Melanocyte of skin (primary cell): Measurements from ENCODE around the gene COPA. TPM values are rescaled to one million over a fixed set of nuclear protein-coding genes. Genes with fewer than 3 reads are reported as not detected.

ENCODE experiments used
- small RNA-seq, 2 donors: library from RNA; depleted of rRNA; stranded (forward); fragments of <200 nt; gene quantifications; one replicate each; pipeline ENCODE3, GENCODE V24; 2012
- total RNA-seq, 2 donors: library from RNA; depleted of rRNA; stranded (reverse); fragments of >200 nt; gene quantifications; 2 replicates each; pipeline ENCODE4 v1.2.3, GENCODE V29; 2012

The COPA gene
- 100 to 1,000 TPM; 133 to 194 TPM for total RNA-seq

GRCh38 chr1:160342953-160343869, at the start of gene COPA, which contains the start of gene NCSTN:
COPA (minus strand) TSS chr1:160343250; CDS start chr1:160343170, 80 bp downstream.
NCSTN (plus strand) TSS chr1:160343383; CDS start chr1:160343397, 14 bp downstream.

GRCh38 chr1:160366731-160367515, 23.9 kb upstream of the COPA start, which contains the start of gene NHLH1:
NHLH1 (plus strand) TSS chr1:160367071; CDS start chr1:160370732, 3,661 bp downstream.

GRCh38 chr1:160284782-160285344, 58.2 kb downstream of the COPA start, which contains the start of gene PEX19:
PEX19 (minus strand) TSS chr1:160285133; CDS start chr1:160285124, 9 bp downstream.

GRCh38 chr1:160261893-160262794, 80.9 kb downstream of the COPA start, which contains the start of gene DCAF8:
DCAF8 (minus strand) TSS chr1:160262549; CDS start chr1:160244008, 18,541 bp downstream.

Small RNA genes lying within 50 kb of the gene (small RNA-seq; reads per million reads assigned to genes)
- gene RF00019 (0 reads per million in 2 donors), gene RNU4-42P (0 reads per million in 2 donors)

Other genes with a start within 250 kb of the COPA start
- 100 to 1,000 TPM in 1 of 2 donors, 10 to 100 TPM in 1; 88.4 to 172 TPM for gene IGSF8, start 244.6 kb downstream of the COPA start, total RNA-seq
- gene ATP1A2, start 227.5 kb downstream of the COPA start, total RNA-seq, result not detected
- gene ATP1A4, start 191.6 kb downstream of the COPA start, total RNA-seq, result under 1 TPM in 1 of 2 donors, not detected in 1; under 0.01 TPM
- gene CASQ1, start 152.7 kb downstream of the COPA start, total RNA-seq, result not detected
- 10 to 100 TPM; 60.6 to 79.9 TPM for gene PEA15, start 137.9 kb downstream of the COPA start, total RNA-seq
- 10 to 100 TPM; 59.3 to 75.0 TPM for gene DCAF8, start 80.7 kb downstream of the COPA start, total RNA-seq
- 10 to 100 TPM; 46.0 to 61.9 TPM for gene PEX19, start 58.1 kb downstream of the COPA start, total RNA-seq
- gene NCSTN, start 133 bp upstream of the COPA start, total RNA-seq, result 100 to 1,000 TPM; 110 to 132 TPM
- gene NHLH1, start 23.8 kb upstream of the COPA start, total RNA-seq, result under 1 TPM; under 0.01 TPM
- gene VANGL2, start 57.3 kb upstream of the COPA start, total RNA-seq, result 1 to 10 TPM; 4.7 to 4.8 TPM
- not detected for gene SLAMF6, start 180.0 kb upstream of the COPA start, total RNA-seq
- gene CD84, start 236.2 kb upstream of the COPA start, total RNA-seq, result not detected